ENCODE data around the gene PNMA8B. TPM values are rescaled to one million over a fixed set of nuclear protein-coding genes. Genes with fewer than 3 reads are reported as not detected.

Gene PNMA8B
- total RNA-seq, 2 experiments from 2014 or later, result 0.14 to 0.19 TPM

DNA sequence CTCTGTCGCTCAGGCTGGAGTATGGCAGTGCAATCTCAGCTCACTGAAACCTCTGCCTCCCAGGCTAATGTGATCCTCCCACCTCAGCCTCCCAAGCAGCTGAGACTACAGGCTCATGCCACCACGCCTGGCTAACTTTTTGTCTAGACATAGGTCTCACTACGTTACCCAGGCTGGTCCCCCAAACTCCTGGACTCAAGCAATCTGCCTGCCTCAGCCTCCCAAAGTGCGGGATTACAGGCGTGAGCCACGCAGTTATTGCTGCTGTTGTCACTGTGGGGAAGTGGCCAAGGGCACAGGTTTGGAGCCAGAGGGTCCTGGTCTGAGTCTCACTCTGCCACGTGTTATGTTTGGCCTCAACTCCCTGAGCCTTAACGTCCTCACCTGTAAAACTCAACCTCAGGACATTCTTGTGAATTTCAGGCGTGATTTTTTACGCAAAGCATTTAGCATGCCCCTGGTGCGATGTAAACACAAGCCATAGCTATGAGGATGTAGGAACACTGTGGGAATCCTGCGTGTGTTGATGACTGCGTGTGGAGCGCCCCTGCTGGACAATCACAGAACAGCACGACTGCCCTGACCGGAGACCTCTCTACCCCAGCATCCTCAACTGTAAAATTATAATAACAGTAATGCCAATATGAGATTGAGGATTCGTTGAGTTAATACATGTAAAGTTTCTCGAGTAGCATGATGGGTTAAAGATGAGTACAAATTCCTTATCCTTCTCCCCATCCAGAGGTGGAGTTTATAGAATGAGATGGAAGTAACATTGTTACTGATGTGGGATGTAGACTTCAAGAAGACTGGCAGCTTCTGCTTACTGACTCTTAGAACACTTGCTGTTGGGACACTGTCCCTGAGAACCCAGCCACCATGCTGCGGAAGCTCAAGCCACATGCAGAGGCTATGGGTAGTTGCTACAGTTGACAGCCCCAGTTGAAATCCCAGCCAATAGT, 41.8 kb upstream of the PNMA8B start:
- Mint-ChIP-seq H3K4me3 (no peak overlapping the region), H3K4me1 (ENCODE audit: low read depth) (peaks cover 6% of the 10 kb centered on the region), H3K27ac (no peak overlapping the region), H3K9me3 (no peaks in the 10 kb centered on the region), H3K27me3 (peaks cover under 1% of the 10 kb centered on the region), H3K36me3 (ENCODE audit: low read depth) (no peaks in the 10 kb centered on the region)
- intact Hi-C loops (cut with DNase I, micrococcal nuclease), result no loop called here
- H3K9me3 ChIP-seq (ENCODE audit: control insufficient read depth in 1 of 2, insufficient read depth in 1 of 2, low read length in 2 of 2), result no peaks in the 10 kb centered on the region
- no peaks in the 10 kb centered on the region for H3K36me3 ChIP-seq (ENCODE audit: insufficient read depth, low read length)
- H3K4me3 ChIP-seq (ENCODE audit: low read length), result no peak overlapping the region
- TF ChIP-seq, protein P1, sequence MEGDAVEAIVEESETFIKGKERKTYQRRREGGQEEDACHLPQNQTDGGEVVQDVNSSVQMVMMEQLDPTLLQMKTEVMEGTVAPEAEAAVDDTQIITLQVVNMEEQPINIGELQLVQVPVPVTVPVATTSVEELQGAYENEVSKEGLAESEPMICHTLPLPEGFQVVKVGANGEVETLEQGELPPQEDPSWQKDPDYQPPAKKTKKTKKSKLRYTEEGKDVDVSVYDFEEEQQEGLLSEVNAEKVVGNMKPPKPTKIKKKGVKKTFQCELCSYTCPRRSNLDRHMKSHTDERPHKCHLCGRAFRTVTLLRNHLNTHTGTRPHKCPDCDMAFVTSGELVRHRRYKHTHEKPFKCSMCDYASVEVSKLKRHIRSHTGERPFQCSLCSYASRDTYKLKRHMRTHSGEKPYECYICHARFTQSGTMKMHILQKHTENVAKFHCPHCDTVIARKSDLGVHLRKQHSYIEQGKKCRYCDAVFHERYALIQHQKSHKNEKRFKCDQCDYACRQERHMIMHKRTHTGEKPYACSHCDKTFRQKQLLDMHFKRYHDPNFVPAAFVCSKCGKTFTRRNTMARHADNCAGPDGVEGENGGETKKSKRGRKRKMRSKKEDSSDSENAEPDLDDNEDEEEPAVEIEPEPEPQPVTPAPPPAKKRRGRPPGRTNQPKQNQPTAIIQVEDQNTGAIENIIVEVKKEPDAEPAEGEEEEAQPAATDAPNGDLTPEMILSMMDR (IDR thresholded peaks at IDR 0.05), result peak; percentile 94
- peak; percentile 88 for ATAC-seq (ENCODE audit: poor library complexity)
- no peak overlapping the region for H3K27ac ChIP-seq (ENCODE audit: low read depth in 1 of 2, low read length in 2 of 2)
- no peaks in the 10 kb centered on the region for H3K27me3 ChIP-seq (ENCODE audit: control insufficient read depth in 1 of 2, insufficient read depth in 2 of 2, low read length in 2 of 2)
- ChIA-PET POLR2A (interaction anchor here (0.8 to 1.3 kb wide), 4 partner anchors 7 to 75 kb away, joined by 3 to 6 read pairs (median 4); no protein-coding TSS in a partner anchor), CTCF (interaction anchor here (0.5 to 2.3 kb wide), 16 partner anchors 8 to 508 kb away, joined by 3 to 19 read pairs (median 4); partner anchors contain the start of gene CALM3)
- H3K4me1 ChIP-seq (ENCODE audit: insufficient read depth, low read length), result peaks cover 7% of the 10 kb centered on the region
- DNase-seq, result peak; percentile 42 to 83 (median 61)

DNA sequence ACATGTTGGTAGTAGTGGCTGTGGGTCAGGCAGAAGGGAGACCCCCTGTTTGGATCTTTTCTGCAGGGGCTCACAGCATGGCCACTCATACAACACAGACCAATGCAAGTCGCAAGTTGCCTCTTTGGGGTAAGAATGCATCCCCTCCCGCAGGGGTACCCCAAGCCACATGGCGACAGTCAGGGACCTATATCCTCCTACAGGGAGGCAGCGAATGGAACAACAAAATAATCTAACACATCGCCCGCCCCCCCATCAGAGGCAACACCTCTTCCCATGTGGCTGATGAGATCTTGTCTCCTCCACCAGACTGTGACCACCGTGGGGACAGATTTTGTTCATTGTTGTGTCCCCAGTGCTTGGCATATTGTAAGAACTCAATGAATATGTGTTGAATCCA, 40.7 kb upstream of the PNMA8B start:
- Histone ChIP-seq H3K4me3 (ENCODE audit: low read length) (no peak overlapping the region), H3K4me1 (ENCODE audit: insufficient read depth, low read length) (peaks cover 7% of the 10 kb centered on the region), H3K27me3 (ENCODE audit: control insufficient read depth in 1 of 2, insufficient read depth in 2 of 2, low read length in 2 of 2) (no peaks in the 10 kb centered on the region), H3K9me3 (ENCODE audit: control insufficient read depth in 1 of 2, insufficient read depth in 1 of 2, low read length in 2 of 2) (no peaks in the 10 kb centered on the region), H3K27ac (ENCODE audit: low read depth in 1 of 2, low read length in 2 of 2) (no peak overlapping the region), H3K36me3 (ENCODE audit: insufficient read depth, low read length) (no peaks in the 10 kb centered on the region)
- H3K36me3 Mint-ChIP-seq (ENCODE audit: low read depth), result no peaks in the 10 kb centered on the region
- H3K4me3 Mint-ChIP-seq, result no peak overlapping the region
- TF ChIP-seq, protein P1 (IDR thresholded peaks at IDR 0.05), result no peak
- intact Hi-C loops (cut with DNase I, micrococcal nuclease), result no loop called here
- no peaks in the 10 kb centered on the region for H3K9me3 Mint-ChIP-seq
- no peaks in the 10 kb centered on the region for H3K27me3 Mint-ChIP-seq
- ATAC-seq (ENCODE audit: poor library complexity), result no peak
- H3K27ac Mint-ChIP-seq, result no peak overlapping the region
- ChIA-PET CTCF (interaction anchor here (1.4 to 1.5 kb wide), 2 partner anchors 22 to 64 kb away, joined by 3 to 4 read pairs; partner anchors contain the start of gene CALM3), POLR2A (no interaction called here)
- DNase-seq, result no peak
- H3K4me1 Mint-ChIP-seq (ENCODE audit: low read depth), result peaks cover 6% of the 10 kb centered on the region

DNA sequence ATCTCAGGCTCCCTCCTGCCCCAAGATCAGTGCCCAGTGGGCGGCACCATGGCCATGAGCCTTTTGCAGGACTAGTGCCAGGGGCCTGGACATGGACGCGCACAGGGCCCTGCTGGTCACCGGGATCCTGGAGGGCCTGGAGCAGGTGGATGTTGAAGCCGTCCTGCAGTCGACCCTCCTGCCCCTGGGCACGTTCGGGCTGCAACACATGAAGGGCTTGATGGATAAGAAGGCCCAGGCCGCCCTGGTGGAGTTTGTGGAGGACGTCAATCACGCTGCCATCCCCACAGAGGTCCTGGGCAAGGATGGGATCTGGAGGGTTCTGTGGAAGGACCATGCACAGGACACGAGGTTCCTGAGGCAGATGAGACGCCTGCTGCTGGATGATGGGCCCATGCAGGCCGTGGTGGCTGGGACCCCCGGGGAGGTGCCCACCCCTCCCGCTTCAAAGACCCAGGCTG, 38.0 kb upstream of the PNMA8B start:
- no peaks in the 10 kb centered on the region for H3K36me3 Mint-ChIP-seq (ENCODE audit: low read depth)
- intact Hi-C loops (cut with DNase I, micrococcal nuclease), result loop anchor here in 1 of 2 experiments (5.0 kb wide), 1 partner anchor 79 kb away; no protein-coding TSS in a partner anchor
- Histone ChIP-seq H3K9me3 (ENCODE audit: control insufficient read depth in 1 of 2, insufficient read depth in 1 of 2, low read length in 2 of 2) (no peaks in the 10 kb centered on the region), H3K4me3 (ENCODE audit: low read length) (no peak overlapping the region), H3K4me1 (ENCODE audit: insufficient read depth, low read length) (peaks cover 19% of the 10 kb centered on the region), H3K27me3 (ENCODE audit: control insufficient read depth in 1 of 2, insufficient read depth in 2 of 2, low read length in 2 of 2) (no peaks in the 10 kb centered on the region), H3K27ac (ENCODE audit: low read depth in 1 of 2, low read length in 2 of 2) (no peak overlapping the region), H3K36me3 (ENCODE audit: insufficient read depth, low read length) (no peaks in the 10 kb centered on the region)
- H3K27ac Mint-ChIP-seq, result no peak overlapping the region
- peaks cover 23% of the 10 kb centered on the region for H3K4me1 Mint-ChIP-seq (ENCODE audit: low read depth)
- DNase-seq (no peak), ATAC-seq (ENCODE audit: poor library complexity) (no peak)
- no peaks in the 10 kb centered on the region for H3K9me3 Mint-ChIP-seq
- no peak overlapping the region for H3K4me3 Mint-ChIP-seq
- POLR2A ChIA-PET, result no interaction called here
- TF ChIP-seq, protein P1 (IDR thresholded peaks at IDR 0.05), result no peak
- CTCF ChIA-PET, result no interaction called here
- no peaks in the 10 kb centered on the region for H3K27me3 Mint-ChIP-seq

All from CD4-positive, alpha-beta T cell (primary cell).